Measurements from ENCODE around the gene NCOA7. TPM values are rescaled to one million over a fixed set of nuclear protein-coding genes. Genes with fewer than 3 reads are reported as not detected.

Gene NCOA7
- total and polyA plus RNA-seq, 9 of the 15 experiments (the other 6 are each of a cell fraction or from before 2014, with no cell fraction given) = 5.8 to 14.6 (median 9.3) TPM

DNA sequence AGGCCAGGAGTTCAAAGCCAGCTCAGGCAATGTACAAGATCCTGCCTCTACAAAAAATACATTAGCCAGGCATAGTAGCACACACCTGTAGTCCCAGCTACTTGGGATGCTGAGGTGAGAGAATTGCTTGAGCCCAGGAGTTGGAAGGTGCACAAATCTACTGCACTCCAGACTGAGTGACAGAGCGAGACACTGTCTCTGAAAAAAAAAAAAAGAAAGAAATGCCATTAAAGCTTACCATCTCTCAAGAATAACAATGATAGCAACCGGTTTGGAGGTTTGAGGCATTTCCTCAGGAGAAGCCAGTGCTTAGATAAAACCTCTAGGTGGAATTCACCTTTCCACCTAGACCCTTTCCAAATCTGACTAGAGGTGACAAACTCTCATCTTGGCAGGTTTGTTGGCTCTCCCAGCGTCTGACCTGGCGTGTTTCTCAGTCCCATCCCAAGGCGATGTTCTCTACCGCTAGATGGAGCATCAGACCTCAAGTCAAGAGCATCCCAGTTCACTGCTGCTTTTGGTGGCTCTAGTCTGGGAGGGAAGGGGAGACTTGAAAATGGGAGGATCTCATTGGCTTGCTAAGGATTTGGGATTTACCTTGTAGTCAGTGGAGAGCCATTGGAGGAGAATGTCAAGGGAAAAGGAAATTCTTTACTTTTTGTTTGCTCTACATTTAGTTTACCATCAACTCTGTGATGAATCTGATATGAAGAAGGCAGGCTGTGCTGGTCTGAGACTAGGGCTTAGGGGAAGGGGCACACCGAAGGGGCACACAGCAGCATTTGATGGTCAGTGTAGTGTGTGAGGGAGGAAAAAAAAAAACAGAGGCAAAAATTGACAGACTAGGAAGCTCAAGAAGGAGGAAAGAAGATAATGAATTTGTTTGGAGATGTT lies 67.9 kb downstream of the NCOA7 start (continued):
- TF ChIP-seq, protein P1, sequence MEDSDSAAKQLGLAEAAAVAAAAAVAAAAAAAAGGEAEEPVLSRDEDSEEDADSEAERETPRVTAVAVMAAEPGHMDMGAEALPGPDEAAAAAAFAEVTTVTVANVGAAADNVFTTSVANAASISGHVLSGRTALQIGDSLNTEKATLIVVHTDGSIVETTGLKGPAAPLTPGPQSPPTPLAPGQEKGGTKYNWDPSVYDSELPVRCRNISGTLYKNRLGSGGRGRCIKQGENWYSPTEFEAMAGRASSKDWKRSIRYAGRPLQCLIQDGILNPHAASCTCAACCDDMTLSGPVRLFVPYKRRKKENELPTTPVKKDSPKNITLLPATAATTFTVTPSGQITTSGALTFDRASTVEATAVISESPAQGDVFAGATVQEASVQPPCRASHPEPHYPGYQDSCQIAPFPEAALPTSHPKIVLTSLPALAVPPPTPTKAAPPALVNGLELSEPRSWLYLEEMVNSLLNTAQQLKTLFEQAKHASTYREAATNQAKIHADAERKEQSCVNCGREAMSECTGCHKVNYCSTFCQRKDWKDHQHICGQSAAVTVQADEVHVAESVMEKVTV (CRISPR knock-in tag; IDR thresholded peaks at IDR 0.05) = peak; percentile 10; the same call in 1 of the 2 replicates
- TF ChIP-seq TAF1 (IDR thresholded peaks at IDR 0.05; ENCODE audit: control insufficient read depth, extremely low read depth, insufficient read depth, low read length, severe bottlenecking) = no peak
- TF ChIP-seq, protein P2, sequence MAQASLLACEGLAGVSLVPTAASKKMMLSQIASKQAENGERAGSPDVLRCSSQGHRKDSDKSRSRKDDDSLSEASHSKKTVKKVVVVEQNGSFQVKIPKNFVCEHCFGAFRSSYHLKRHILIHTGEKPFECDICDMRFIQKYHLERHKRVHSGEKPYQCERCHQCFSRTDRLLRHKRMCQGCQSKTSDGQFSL (CRISPR knock-in tag; IDR thresholded peaks at IDR 0.05) = no peak
- TF ChIP-seq, protein P2 (tag; IDR thresholded peaks at IDR 0.05) = no peak
- TF ChIP-seq, protein P3, sequence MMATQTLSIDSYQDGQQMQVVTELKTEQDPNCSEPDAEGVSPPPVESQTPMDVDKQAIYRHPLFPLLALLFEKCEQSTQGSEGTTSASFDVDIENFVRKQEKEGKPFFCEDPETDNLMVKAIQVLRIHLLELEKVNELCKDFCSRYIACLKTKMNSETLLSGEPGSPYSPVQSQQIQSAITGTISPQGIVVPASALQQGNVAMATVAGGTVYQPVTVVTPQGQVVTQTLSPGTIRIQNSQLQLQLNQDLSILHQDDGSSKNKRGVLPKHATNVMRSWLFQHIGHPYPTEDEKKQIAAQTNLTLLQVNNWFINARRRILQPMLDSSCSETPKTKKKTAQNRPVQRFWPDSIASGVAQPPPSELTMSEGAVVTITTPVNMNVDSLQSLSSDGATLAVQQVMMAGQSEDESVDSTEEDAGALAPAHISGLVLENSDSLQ (IDR thresholded peaks at IDR 0.05) = peak; percentile 44
- TF ChIP-seq SAP30 (IDR thresholded peaks at IDR 0.05; ENCODE audit: borderline replicate concordance, insufficient read depth, low read depth, low read length, poor library complexity, severe bottlenecking) = no peak
- TF ChIP-seq PTRF (tag; IDR thresholded peaks at IDR 0.05) = no peak
- no peak for TF ChIP-seq MYNN (IDR thresholded peaks at IDR 0.05)
- TF ChIP-seq MYNN (CRISPR knock-in tag; IDR thresholded peaks at IDR 0.05) = no peak
- TF ChIP-seq HNRNPUL1 (IDR thresholded peaks at IDR 0.05; ENCODE audit: low read length) = no peak
- TF ChIP-seq HMG20B (CRISPR knock-in tag; IDR thresholded peaks at IDR 0.05) = no peak
- TF ChIP-seq LCOR (CRISPR knock-in tag; IDR thresholded peaks at IDR 0.05) = peak; percentile 73; the same call in 1 of the 2 replicates
- TF ChIP-seq, protein P4, sequence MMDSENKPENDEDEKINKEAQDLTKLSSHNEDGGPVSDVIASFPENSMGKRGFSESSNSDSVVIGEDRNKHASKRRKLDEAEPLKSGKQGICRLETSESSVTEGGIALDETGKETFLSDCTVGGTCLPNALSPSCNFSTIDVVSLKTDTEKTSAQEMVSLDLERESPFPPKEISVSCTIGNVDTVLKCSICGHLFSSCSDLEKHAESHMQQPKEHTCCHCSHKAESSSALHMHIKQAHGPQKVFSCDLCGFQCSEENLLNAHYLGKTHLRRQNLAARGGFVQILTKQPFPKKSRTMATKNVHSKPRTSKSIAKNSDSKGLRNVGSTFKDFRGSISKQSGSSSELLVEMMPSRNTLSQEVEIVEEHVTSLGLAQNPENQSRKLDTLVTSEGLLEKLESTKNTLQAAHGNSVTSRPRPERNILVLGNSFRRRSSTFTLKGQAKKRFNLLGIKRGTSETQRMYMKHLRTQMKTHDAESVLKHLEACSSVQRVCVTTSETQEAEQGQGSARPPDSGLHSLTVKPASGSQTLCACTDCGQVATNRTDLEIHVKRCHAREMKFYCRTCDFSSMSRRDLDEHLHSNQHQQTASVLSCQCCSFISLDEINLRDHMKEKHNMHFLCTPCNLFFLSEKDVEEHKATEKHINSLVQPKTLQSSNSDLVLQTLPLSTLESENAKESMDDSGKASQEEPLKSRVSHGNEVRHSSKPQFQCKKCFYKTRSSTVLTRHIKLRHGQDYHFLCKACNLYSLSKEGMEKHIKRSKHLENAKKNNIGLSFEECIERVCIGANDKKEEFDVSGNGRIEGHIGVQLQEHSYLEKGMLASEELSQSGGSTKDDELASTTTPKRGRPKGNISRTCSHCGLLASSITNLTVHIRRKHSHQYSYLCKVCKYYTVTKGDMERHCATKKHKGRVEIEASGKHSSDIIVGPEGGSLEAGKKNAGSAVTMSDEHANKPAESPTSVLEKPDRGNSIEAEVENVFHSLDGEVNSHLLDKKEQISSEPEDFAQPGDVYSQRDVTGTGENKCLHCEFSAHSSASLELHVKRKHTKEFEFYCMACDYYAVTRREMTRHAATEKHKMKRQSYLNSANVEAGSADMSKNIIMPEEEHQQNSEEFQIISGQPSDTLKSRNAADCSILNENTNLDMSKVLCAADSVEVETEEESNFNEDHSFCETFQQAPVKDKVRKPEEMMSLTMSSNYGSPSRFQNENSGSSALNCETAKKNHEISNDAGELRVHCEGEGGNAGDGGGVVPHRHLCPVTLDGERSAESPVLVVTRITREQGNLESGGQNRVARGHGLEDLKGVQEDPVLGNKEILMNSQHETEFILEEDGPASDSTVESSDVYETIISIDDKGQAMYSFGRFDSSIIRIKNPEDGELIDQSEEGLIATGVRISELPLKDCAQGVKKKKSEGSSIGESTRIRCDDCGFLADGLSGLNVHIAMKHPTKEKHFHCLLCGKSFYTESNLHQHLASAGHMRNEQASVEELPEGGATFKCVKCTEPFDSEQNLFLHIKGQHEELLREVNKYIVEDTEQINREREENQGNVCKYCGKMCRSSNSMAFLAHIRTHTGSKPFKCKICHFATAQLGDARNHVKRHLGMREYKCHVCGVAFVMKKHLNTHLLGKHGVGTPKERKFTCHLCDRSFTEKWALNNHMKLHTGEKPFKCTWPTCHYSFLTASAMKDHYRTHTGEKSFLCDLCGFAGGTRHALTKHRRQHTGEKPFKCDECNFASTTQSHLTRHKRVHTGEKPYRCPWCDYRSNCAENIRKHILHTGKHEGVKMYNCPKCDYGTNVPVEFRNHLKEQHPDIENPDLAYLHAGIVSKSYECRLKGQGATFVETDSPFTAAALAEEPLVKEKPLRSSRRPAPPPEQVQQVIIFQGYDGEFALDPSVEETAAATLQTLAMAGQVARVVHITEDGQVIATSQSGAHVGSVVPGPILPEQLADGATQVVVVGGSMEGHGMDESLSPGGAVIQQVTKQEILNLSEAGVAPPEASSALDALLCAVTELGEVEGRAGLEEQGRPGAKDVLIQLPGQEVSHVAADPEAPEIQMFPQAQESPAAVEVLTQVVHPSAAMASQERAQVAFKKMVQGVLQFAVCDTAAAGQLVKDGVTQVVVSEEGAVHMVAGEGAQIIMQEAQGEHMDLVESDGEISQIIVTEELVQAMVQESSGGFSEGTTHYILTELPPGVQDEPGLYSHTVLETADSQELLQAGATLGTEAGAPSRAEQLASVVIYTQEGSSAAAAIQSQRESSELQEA (IDR thresholded peaks at IDR 0.05; ENCODE audit: low read depth) = no peak
- TF ChIP-seq CSDE1 (IDR thresholded peaks at IDR 0.05) = no peak
- TF ChIP-seq XRCC5 (IDR thresholded peaks at IDR 0.05; ENCODE audit: low read depth, low read length) = 0 out of 2 replicates have a peak, but pooled peaks have one; percentile 51
